Omental fat pad (tissue), 4 donors: ENCODE measurements around the gene TMEM54. TPM values are rescaled to one million over a fixed set of nuclear protein-coding genes. Genes with fewer than 3 reads are reported as not detected.
A peak's percentile ranks its signal among the peaks of the same experiment; 100 is the strongest.

ENCODE experiments used
- ATAC-seq: fragments of 150-250 bp; one replicate; pipeline ENCODE4 v1.9.1; 2016; ENCODE audit warnings: mild to moderate bottlenecking, moderate library complexity; ENCODE audit not compliant: low FRiP score
- DNase-seq: peaks from one replicate; pipeline ENCODE4 v3.0.0-alpha.2; 2019; ENCODE audit warnings: low spot score
- CTCF ChIP-seq, 3 donors: fragments of 450-650 bp; IDR thresholded peaks; one replicate each; pipeline ENCODE4 v1.5.1; 2016 to 2017; ENCODE audit warnings: antibody characterized with exemption in 3 of 3, mild to moderate bottlenecking in 3 of 3, moderate library complexity in 2 of 3
- total RNA-seq, 4 donors: library from RNA; depleted of rRNA; stranded (reverse); fragments of >200 nt; gene quantifications; one replicate each; pipeline ENCODE4 v1.1.0, GENCODE V29; 2016

Gene TMEM54
- total RNA-seq, 4 donors from 2014 or later, result 16.2 to 70.1 (median 26.4) TPM

GRCh38 chr1:32944180-32944579, 43.0 kb upstream of the TMEM54 start:
- ATAC-seq (no peak), DNase-seq (no peak)
- no peak for TF ChIP-seq CTCF (IDR thresholded peaks at IDR 0.05)

- DNase-seq, result peak; percentile 48
- no peak for TF ChIP-seq CTCF (IDR thresholded peaks at IDR 0.05)
- ATAC-seq, result peak; percentile 82
Measured at GRCh38 chr1:32939655-32940371, 38.6 kb upstream of the TMEM54 start.

GRCh38 chr1:32937061-32937460, 35.9 kb upstream of the TMEM54 start:
- no peak for ATAC-seq

GRCh38 chr1:32934535-32934934, 33.3 kb upstream of the TMEM54 start:
- no peak for DNase-seq
- no peak for TF ChIP-seq CTCF (IDR thresholded peaks at IDR 0.05)
- no peak for ATAC-seq

More at GRCh38 chr1:32937061-32937460, 35.9 kb upstream of the TMEM54 start:
- TF ChIP-seq CTCF (IDR thresholded peaks at IDR 0.05), result no peak
- no peak for DNase-seq

GRCh38 chr1:32933742-32934322, 32.6 kb upstream of the TMEM54 start:
- no peak for ATAC-seq

GRCh38 chr1:32931760-32932159, 30.6 kb upstream of the TMEM54 start:
- no peak for TF ChIP-seq CTCF (IDR thresholded peaks at IDR 0.05)
- DNase-seq, result no peak
- no peak for ATAC-seq

More at GRCh38 chr1:32933742-32934322, 32.6 kb upstream of the TMEM54 start:
- no peak for TF ChIP-seq CTCF (IDR thresholded peaks at IDR 0.05)
- no peak for DNase-seq

- no peak for TF ChIP-seq CTCF (IDR thresholded peaks at IDR 0.05)
- ATAC-seq, result no peak
- no peak for DNase-seq
Measured at GRCh38 chr1:32929366-32929765, 28.2 kb upstream of the TMEM54 start.
